ENCODE data around the gene ASB1. TPM values are rescaled to one million over a fixed set of nuclear protein-coding genes. Genes with fewer than 3 reads are reported as not detected.
A peak's percentile ranks its signal among the peaks of the same experiment; 100 is the strongest.

ASB1 gene
- total RNA-seq, 4 donors from 2014 or later, result 17.1 to 48.8 (median 22.1) TPM

DNA sequence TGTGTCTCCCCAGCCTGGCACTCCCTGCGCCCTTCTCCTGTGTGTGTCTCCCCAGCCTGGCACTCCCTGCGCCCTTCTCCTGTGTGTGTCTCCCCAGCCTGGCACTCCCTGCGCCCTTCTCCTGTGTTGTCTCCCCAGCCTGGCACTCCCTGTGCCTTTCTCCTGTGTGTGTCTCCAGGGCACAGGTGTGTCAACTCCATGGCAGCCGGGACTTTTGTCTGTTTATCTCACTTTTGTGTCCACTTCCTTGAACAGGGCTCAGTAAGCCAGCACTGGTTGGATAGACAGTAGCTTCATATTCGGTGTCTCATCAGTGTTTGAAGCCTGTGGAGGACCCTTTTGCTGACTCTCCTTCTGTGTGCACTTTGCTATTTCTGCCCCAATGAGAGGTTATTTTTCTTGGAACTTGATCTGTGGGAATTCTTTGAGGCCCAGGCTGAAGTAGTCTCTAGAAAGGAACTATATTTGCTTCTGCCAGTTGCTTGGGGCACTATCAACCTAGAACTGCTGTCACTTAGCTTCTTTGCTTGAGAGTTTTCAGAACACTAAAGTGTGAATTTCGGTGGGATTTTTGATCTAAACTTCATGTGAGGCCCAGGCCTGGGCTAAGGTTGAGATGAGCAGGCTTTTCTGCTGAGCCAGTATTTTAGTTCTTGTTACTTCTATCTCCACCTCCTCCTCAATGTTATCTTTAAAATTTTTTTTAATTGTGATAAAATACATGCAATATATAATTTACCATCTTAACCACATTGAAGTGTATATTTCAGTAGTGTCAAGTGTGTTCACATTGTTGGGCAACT lies 8.3 kb upstream of the ASB1 start:
- Histone ChIP-seq H3K4me3 (no peak overlapping the region), H3K27ac (peak overlapping the region; percentile 46), H3K4me1 (peaks cover 25% of the 10 kb centered on the region), H3K27me3 (no peaks in the 10 kb centered on the region), H3K9me3 (no peaks in the 10 kb centered on the region), H3K36me3 (no peaks in the 10 kb centered on the region)
- WGBS, result 42% methylated on average over 6 of the region's 6 CpGs
- TF ChIP-seq POLR2A (IDR thresholded peaks at IDR 0.05) (no peak), POLR2AphosphoS5 (IDR thresholded peaks at IDR 0.05) (no peak), EP300 (IDR thresholded peaks at IDR 0.05) (no peak)
- TF ChIP-seq, protein P1, sequence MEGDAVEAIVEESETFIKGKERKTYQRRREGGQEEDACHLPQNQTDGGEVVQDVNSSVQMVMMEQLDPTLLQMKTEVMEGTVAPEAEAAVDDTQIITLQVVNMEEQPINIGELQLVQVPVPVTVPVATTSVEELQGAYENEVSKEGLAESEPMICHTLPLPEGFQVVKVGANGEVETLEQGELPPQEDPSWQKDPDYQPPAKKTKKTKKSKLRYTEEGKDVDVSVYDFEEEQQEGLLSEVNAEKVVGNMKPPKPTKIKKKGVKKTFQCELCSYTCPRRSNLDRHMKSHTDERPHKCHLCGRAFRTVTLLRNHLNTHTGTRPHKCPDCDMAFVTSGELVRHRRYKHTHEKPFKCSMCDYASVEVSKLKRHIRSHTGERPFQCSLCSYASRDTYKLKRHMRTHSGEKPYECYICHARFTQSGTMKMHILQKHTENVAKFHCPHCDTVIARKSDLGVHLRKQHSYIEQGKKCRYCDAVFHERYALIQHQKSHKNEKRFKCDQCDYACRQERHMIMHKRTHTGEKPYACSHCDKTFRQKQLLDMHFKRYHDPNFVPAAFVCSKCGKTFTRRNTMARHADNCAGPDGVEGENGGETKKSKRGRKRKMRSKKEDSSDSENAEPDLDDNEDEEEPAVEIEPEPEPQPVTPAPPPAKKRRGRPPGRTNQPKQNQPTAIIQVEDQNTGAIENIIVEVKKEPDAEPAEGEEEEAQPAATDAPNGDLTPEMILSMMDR (IDR thresholded peaks at IDR 0.05), result no peak
- DNase-seq (ENCODE audit: low spot score in 2 of 2), result no peak

GRCh38 chr2:238418999-238419546 lies 7.7 kb upstream of the ASB1 start:
- TF ChIP-seq EP300 (IDR thresholded peaks at IDR 0.05) (no peak), POLR2A (IDR thresholded peaks at IDR 0.05) (no peak), POLR2AphosphoS5 (IDR thresholded peaks at IDR 0.05) (no peak)
- TF ChIP-seq, protein P1 (IDR thresholded peaks at IDR 0.05), result no peak
- Histone ChIP-seq H3K4me1 (peaks cover 25% of the 10 kb centered on the region), H3K9me3 (no peaks in the 10 kb centered on the region), H3K36me3 (no peaks in the 10 kb centered on the region), H3K27ac (no peak overlapping the region), H3K4me3 (no peak overlapping the region), H3K27me3 (no peaks in the 10 kb centered on the region)
- 82% methylated on average over 2 of the region's 2 CpGs for WGBS
- no peak for DNase-seq (ENCODE audit: low spot score in 2 of 2)

GRCh38 chr2:238420442-238420841 lies 6.3 kb upstream of the ASB1 start:
- Histone ChIP-seq H3K4me3 (no peak overlapping the region), H3K27me3 (no peaks in the 10 kb centered on the region), H3K9me3 (no peaks in the 10 kb centered on the region), H3K27ac (peak overlapping the region; percentile 61), H3K36me3 (no peaks in the 10 kb centered on the region), H3K4me1 (peaks cover 25% of the 10 kb centered on the region)
- 74% methylated on average over 8 of the region's 8 CpGs for WGBS
- TF ChIP-seq, protein P1 (IDR thresholded peaks at IDR 0.05), result no peak
- TF ChIP-seq POLR2AphosphoS5 (IDR thresholded peaks at IDR 0.05) (no peak), POLR2A (IDR thresholded peaks at IDR 0.05) (no peak), EP300 (IDR thresholded peaks at IDR 0.05) (no peak)
- no peak for DNase-seq (ENCODE audit: low spot score in 2 of 2)

DNA sequence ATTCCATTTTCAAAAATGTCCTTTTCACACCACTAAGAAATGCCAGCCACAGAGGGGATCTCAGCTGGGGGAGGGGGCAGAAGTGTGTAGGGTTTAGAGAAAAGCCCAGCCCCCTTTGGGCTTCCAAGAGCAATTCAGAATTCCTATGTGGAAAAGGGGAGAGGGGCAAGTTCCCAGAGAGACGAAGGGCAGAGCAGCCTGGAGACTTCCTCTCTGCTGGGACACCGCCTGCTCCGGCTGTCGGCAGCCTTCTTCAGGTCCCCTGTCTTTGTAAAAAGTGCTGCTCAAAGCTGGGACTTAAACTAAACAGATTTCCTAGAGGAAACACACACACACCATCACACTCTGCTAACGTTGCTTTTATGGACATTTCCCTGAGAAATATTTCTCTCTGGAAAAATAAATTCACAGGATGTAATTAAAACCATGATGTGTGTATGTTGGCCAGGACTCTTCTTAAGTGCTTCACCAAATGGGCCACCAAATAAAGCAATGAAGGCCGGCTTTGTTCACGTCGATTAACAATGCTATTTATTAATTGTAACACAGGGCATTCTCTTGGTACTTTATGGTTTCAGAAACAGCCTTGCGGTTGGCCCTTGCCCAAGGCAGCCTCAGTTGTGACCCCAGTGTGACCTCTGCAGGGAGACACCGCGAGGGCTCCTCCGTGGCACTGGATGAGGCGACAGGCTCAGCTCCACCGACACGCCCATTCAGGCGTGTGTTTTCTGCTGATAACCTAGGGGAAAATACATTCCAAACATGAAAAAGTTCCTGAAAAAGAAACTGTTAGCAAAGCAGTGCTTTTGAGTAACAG lies 5.6 kb upstream of the ASB1 start:
- peak overlapping the region; percentile 61 for H3K27ac ChIP-seq

More for the DNA sequence above, 5.6 kb upstream of the ASB1 start:
- no peak for DNase-seq (ENCODE audit: low spot score in 2 of 2)
- no peaks in the 10 kb centered on the region for H3K9me3 ChIP-seq
- no peaks in the 10 kb centered on the region for H3K36me3 ChIP-seq
- H3K27me3 ChIP-seq, result no peaks in the 10 kb centered on the region
- H3K4me3 ChIP-seq, result no peak overlapping the region
- 34% methylated on average over 16 of the region's 16 CpGs for WGBS
- H3K4me1 ChIP-seq, result peaks cover 30% of the 10 kb centered on the region
- TF ChIP-seq, protein P1 (IDR thresholded peaks at IDR 0.05), result no peak
- TF ChIP-seq POLR2A (IDR thresholded peaks at IDR 0.05) (no peak), EP300 (IDR thresholded peaks at IDR 0.05) (no peak), POLR2AphosphoS5 (IDR thresholded peaks at IDR 0.05) (no peak)

Measured in suprapubic skin (tissue), 4 donors.